ENCODE results near the gene IFNLR1.

The IFNLR1 gene

DNA sequence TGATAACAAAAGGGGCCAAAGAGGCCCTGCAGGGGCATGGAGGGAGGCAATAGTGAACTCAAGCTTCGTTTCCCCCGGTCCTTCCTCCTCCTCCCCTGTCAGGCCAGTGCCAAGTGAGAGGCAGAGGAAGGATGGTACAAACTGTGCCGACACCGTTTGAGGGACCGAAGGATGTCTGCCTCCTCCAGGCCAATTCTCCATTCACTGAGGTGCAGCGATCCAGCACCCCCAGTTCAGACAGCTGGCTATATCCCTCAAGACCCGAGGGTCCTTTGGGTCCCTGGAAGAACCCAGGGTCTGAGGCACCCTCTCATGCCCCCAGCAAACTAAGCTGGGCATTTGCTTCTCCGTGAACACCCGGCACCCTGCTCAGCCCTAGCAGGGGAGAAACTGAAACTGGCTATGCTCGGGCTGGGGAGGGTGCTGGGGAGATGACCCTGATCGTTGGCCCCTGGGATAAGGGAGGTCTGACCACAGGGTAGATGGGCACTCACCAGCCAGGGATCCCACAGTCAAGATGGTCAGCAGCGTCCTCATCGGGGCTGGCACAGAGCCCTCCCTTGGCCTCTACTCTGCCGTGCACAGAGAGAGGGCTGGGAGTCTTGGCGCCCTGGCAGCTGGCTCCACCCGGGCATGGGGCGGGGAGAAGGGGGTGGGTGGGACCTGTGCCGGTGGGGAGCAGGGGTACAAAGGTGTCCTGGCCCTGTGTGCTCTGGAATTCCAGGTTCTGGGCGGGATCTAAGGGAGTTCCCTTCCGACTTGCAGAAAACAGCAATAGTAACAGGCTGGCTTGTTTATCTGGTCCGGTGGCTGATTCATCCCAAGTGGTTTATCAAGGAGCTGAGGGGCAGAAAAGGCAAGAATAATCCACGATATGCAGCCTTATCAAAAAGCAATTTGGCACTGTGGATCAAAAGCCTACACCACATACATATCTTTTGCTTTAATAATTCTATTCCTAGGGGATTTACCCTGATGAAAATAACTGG lies 44.2 kb downstream of the IFNLR1 start, which contains the start of gene IL22RA1:
Gene IL22RA1 (minus strand): TSS at position 595 of the 989 bp plus-strand sequence. CDS start 58 bp downstream, at position 537.
- FAIRE-seq, result no peak

- no peak for FAIRE-seq
These were observed 45.6 kb downstream of the IFNLR1 start for GRCh38 chr1:24141311-24141997.

GRCh38 chr1:24140741-24141181 lies 46.3 kb downstream of the IFNLR1 start:
- no peak for FAIRE-seq

DNA sequence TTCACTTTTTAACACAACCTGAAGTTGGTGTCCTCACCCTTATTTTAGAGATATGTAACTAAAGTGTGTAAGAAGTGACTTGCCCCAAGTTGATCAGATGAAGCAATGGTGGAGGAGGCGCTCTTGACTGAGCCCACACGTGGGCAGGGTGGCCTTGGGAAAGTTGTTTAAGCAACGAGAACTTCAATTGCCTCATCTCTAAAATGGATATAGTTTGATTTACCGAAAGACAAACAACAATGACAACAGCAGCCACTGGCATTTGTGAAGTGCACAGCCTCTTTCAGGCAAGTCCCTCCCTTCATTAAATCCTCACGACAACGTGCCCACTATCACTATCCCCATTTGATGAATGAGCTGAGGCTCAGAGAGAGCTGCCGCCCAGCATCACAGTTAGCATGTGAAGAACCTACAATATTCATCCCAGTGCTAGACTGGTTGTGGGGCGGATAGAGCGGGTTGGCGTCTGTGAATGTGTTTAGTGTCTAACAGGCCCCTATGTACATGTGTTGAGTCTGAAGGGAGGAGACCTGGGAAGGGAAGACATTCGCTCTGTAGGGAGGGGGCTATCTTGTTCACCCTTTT lies 47.2 kb downstream of the IFNLR1 start:
- no peak for FAIRE-seq

- FAIRE-seq, result no peak
These were observed 47.9 kb downstream of the IFNLR1 start for GRCh38 chr1:24139222-24139489.

DNA sequence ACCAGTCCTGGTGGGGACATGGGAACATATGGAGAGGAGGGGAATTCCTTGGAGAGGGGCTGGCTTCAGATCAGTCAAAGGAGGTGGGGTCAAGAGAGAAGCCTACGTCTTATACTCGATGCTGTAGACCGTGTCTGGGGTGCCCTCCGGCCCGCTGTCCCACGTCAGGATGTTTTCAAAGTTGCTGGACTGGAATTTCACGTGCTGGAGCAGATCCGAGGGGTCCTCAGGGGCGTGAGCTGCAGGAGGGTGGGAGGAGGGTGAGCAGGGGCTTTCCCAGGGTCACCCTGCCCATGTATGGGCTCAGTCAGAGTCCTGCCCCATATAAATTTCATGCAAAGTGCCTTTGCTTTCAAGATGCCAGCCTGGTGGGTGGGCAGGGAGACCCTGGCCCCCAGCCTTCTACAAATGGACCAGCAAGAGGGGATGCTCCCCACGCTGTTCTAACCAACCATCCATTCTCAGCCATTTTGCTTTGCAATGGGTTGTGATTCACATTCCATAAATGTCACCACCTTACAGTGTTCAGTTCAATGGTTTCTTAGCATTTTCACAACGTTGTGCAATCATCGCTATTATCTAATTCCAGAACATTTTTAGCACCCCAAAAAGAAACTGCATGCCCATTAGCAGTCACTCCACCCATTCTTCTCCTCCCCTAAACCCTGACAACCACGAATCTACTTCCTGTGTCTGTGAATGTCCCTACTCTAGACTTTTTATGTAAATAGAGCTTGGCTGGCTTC lies 48.4 kb downstream of the IFNLR1 start:
- FAIRE-seq, result no peak

GRCh38 chr1:24136956-24137539 lies 50.0 kb downstream of the IFNLR1 start:
- no peak for FAIRE-seq

DNA sequence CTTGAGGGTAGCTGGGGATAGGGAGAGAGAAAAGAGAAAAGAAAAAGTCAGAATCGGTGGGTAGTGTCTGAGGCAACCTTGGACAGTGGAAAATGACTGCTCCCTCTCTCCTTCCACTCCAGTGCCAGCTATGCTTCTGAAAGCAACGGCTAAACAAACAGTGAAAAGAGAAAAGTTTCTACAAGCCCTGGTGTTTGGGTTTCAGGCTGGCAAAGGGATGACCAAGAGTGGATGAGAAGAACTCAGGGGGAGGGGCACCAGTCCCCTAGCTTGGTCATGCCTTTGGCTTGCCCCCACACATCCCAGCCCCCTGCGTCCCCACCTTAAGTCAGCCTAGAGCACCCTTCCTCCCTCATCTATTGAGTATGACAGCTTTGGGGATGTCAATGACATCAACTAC lies 52.7 kb downstream of the IFNLR1 start:
- FAIRE-seq, result no peak

GRCh38 chr1:24133819-24134218 lies 53.3 kb downstream of the IFNLR1 start:
- FAIRE-seq, result no peak

DNA sequence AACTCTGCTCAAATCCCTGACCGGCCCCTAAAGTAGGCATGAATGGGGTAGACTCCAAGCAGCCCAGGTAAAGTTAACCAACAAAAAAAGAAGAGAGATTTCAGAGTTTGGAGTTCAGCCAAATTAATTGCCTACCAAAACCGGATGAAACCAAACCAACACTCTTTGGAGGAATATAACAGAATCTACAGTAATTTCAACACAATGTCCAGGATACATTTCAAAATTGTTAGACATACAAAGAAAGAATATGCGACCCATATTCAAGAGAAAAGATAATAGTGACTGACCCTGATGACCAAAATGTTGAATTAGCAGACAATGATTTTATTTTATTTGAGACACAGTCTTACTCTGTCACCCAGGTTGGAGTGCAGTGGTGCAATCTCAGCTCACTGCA lies 56.7 kb downstream of the IFNLR1 start:
- FAIRE-seq, result no peak

- no peak for FAIRE-seq
These were observed 59.2 kb downstream of the IFNLR1 start for GRCh38 chr1:24127801-24128363.

DNA sequence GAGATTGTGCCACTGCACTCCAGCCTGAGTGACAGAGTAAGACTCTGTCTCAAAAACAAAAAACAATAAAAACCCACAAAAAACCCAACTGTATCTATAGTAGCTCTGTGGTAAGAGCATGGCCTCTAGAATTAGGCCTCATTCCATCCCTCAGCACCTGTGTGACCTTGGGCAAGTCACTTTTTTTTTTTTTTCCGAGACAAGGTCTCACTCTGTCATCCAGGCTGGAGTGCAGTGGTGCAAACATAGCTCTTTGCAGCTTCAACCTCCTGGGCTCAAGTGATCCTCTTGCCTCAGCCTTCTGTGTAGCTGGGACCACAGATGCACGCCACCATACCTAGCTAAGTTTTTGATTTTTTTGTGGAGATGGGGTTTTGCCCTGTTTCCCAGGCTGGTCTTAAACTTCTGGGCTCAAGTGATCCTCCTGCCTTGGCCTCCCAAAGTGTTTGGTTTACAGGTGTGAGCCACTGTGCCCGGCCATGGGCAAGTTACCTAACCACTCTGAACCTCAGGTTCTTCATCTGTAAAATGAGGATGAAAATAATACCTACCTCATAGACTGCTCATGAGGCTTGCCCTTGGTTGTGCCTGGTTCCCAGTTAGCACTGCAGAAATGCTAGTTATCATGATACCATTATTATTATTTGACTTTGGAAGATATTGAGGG lies 59.8 kb downstream of the IFNLR1 start:
- FAIRE-seq, result no peak

DNA sequence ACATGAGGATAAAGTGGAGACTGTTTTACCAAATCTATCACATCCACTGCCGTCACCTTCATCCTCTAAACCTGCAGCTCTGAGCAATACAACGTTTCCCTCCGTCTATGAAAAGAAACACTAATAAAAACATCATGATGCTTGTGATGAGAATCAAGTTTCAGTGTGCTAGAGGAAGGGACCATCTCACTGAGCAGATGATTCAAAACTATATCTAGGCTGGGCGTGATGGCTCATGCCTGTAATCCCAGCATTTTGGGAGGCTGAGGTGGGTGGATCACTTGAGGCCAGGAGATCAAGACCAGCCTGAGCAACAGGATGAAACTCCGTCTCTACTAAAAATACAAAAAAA lies 60.4 kb downstream of the IFNLR1 start:
- no peak for FAIRE-seq

DNA sequence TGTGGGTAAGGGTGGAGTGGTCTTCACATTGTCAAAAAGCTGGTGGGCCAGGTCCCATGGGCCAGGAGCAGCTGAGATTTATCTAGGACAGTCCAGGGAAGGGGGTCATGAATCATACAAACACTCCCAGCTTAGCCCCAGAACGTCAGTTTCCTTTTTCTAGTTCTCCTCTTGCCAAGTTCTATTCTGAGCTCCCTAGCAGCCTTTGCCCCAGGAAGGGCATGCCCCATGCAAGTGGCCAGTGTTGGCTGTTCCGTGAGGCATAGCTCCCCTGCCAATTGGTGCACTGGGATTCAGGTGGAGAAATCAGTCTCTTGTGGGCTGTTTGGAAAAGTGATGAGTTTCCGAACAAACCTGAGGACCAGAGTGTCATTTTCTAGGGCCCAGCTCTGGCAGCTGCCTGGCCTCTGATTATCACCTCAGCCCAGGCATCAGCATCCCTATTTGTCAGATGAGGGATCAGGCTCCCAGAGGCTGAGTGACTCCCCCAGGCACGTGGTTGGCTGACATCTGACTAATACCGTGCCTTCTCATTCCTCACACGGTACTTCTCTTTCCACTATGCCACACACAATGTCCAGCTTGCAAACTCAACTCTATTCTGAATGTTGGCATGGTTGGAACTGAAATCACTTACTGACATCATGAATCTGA lies 60.9 kb downstream of the IFNLR1 start:
- no peak for FAIRE-seq

DNA sequence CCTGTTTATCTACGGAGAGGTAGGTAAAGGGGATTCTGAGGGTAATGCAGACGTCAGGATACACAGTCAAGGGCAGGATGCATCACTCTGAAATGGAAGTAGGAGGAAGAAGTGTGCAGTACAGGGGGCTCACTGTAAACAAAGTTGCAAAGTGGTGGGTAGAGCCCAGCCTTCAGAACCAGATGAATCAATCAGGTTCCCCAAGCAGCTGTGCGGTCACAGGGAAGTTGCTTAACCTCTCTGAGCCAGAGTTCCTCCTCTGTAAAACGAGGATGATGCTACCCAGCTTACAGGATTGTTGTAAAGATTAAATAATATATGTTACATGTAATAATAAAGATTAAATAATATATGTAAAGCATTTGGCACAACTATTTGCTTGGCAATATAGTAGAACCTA lies 61.6 kb downstream of the IFNLR1 start:
- no peak for FAIRE-seq

GRCh38 chr1:24124980-24125379 lies 62.1 kb downstream of the IFNLR1 start:
- no peak for FAIRE-seq

GRCh38 chr1:24123611-24124010 lies 63.5 kb downstream of the IFNLR1 start:
- no peak for FAIRE-seq

- FAIRE-seq, result no peak
These were observed 64.3 kb downstream of the IFNLR1 start for GRCh38 chr1:24122776-24123175.

- FAIRE-seq, result no peak
These were observed 65.7 kb downstream of the IFNLR1 start for GRCh38 chr1:24121406-24121805.

GRCh38 chr1:24120965-24121364 lies 66.1 kb downstream of the IFNLR1 start:
- no peak for FAIRE-seq

Measured in G401.6 (cell line).